HG03135 (cell line): ENCODE measurements around the gene CXCR2.

Experiments
- ATAC-seq: cut with Tn5 transposase; IDR thresholded peaks from one replicate; pipeline ENCODE4 v1.9.1; 2021; ENCODE audit warnings: mild to moderate bottlenecking, moderate library complexity; ENCODE audit not compliant: unreplicated experiment

CXCR2 gene

DNA sequence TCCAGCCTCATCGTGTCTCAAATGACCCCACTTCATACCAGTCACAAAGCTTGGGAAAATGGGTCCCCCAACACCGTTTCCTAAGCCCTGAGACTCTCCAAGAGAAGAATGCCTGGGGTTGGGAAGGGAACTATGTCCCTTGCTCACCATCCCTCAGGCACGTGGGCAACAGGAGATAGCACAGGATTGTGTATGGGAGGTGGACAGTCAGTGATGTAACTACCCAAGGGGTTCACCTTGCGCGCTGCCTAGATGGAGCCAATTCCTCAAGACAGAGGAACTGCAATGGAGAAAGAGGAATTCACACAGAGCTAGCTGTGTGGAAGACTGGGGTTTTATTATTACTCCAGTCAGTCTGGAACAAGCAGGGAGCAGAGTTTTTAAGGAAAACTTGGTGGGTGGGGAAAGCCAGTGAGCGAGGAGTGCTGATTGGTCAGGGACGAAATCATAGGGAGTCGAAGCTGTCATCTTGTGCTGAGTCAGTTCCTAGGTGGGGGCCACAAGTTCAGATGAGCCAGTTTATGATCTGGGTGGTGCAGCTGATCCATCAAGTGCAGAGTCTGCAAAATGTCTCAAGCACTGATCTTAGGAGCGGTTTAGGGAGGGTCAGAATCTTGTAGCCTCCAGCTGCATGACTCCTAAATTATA lies 54.8 kb downstream of the CXCR2 start:
- ATAC-seq = no peak

GRCh38 chr2:218184331-218184730 lies 58.5 kb downstream of the CXCR2 start:
- no peak for ATAC-seq

GRCh38 chr2:218186355-218186766 lies 60.5 kb downstream of the CXCR2 start:
- no peak for ATAC-seq
